Vein endothelial cell (primary cell): ENCODE results near the gene SLC36A4. TPM values are rescaled to one million over a fixed set of nuclear protein-coding genes. Genes with fewer than 3 reads are reported as not detected.

Experiments
- small RNA-seq: library from RNA; depleted of rRNA; stranded (forward); fragments of <200 nt; gene quantifications from one replicate; pipeline ENCODE3, GENCODE V24; 2012
- total RNA-seq: library from RNA; depleted of rRNA; stranded (reverse); fragments of >200 nt; gene quantifications from 2 replicates; pipeline ENCODE4 v1.2.3, GENCODE V29; 2012

The SLC36A4 gene
- 11.1 and 15.4 TPM in 2 replicates for total RNA-seq

GRCh38 chr11:93197380-93198214 lies at the start of gene SLC36A4:
SLC36A4 (minus strand) TSS chr11:93197991; CDS start chr11:93197832, 159 bp downstream.

Small RNA genes lying within 50 kb of the gene (small RNA-seq; reads per million reads assigned to genes)
- not detected for gene AP003072.1

Other genes with a start within 250 kb of the SLC36A4 start
- gene MTNR1B, start 228.3 kb downstream of the SLC36A4 start, total RNA-seq, result not detected in 2 replicates
- gene DEUP1, start 132.8 kb upstream of the SLC36A4 start, total RNA-seq, result not detected in 2 replicates